HCT116 (cell line): Measurements from ENCODE around the gene FHIT. TPM values are rescaled to one million over a fixed set of nuclear protein-coding genes. Genes with fewer than 3 reads are reported as not detected.

Experiments used
- ATAC-seq: fragments of 200-7000 bp; cut with Tn5 transposase; 2 replicates; pipeline ENCODE4 v1.9.1; 2020; ENCODE audit warnings: mild to moderate bottlenecking, moderate library complexity
- BruUV-seq: library from RNA; stranded (reverse); fragments of 400-500 nt; replicated peaks from 2 replicates; lab custom pipeline; 2021; lab: Mats Ljungman, UMichigan
- CTCF ChIA-PET: fragments of 300-600 bp; sonication (Branson Sonifier 250); formaldehyde crosslinking; loops from one replicate; lab custom pipeline; 2021; ENCODE audit warnings: antibody characterized with exemption; lab: Charles Lee
- POLR2A ChIA-PET: fragments of 300-600, 350-600 bp; sonication (Branson Sonifier 250); formaldehyde crosslinking; loops from one replicate; lab custom pipeline; 2021; ENCODE audit warnings: antibody characterized with exemption; lab: Charles Lee
- RAD21 ChIA-PET, 2 experiments: fragments of 300-600 bp; sonication (Branson Sonifier 250); formaldehyde crosslinking; loops; one replicate each; lab custom pipeline; 2023; ENCODE audit warnings: low total read pairs in 2 of 2; ENCODE audit not compliant: uncharacterized antibody in 2 of 2, unreplicated experiment in 2 of 2, low non-redundant PET in 1 of 2; lab: Charles Lee
- DNase-seq: peaks from one replicate; pipeline ENCODE4 v3.0.0-alpha.2; 2010; ENCODE audit warnings: low read depth, low spot score
- H2AFZ ChIP-seq: fragments of 200-600 bp; shearing (Covaris generic), sonication (generic); 2 replicates; pipeline ENCODE4 v1.6.1; 2017; ENCODE audit warnings: low read depth, mixed run types, mixed read lengths, antibody characterized with exemption, low read length; ENCODE audit not compliant: poor library complexity, severe bottlenecking
- H3K27ac ChIP-seq: 2 replicates; pipeline ENCODE4 v1.5.1; 2012; ENCODE audit warnings: low read depth, low read length
- H3K27me3 ChIP-seq: fragments of 200-600 bp; sonication (generic); 2 replicates; pipeline ENCODE4 v1.6.1; 2016; ENCODE audit warnings: mixed run types, low read length, mixed read lengths; ENCODE audit not compliant: insufficient read depth
- H3K36me3 ChIP-seq, 2 experiments: fragments of 200-500 bp in 1 of 2; fragments of 200-600 bp in 1 of 2; sonication (Bioruptor generic) in 1 of 2; sonication (generic) in 1 of 2; 2 replicates each; pipeline versions ENCODE4 v1.5.1 to v1.6.1; 2014 to 2016; ENCODE audit warnings: low read length in 2 of 2, inconsistent platforms in 1 of 2, mixed read lengths in 1 of 2, mixed run types in 1 of 2; ENCODE audit not compliant: insufficient read depth in 2 of 2, control insufficient read depth in 1 of 2
- H3K4me1 ChIP-seq, 2 experiments: fragments of 200-600 bp in 1 of 2; sonication (generic) in 1 of 2; 2 replicates each; pipeline versions ENCODE4 v1.5.1 to v1.6.1; 2012 to 2017; ENCODE audit warnings: low read length in 2 of 2, inconsistent platforms in 1 of 2, mild to moderate bottlenecking in 1 of 2, mixed read lengths in 1 of 2, mixed run types in 1 of 2, moderate library complexity in 1 of 2; ENCODE audit not compliant: insufficient read depth in 2 of 2, control insufficient read depth in 1 of 2
- H3K4me2 ChIP-seq: fragments of 200-600 bp; sonication (generic); 2 replicates; pipeline ENCODE4 v1.6.1; 2017; ENCODE audit warnings: mixed run types, low read length, mixed read lengths
- H3K4me3 ChIP-seq, 2 experiments: fragments of 200-600 bp in 1 of 2; sonication (generic) in 1 of 2; replicated peaks in 1 of 2; 2 replicates each; pipeline ENCODE4 v1.5.1; 2011 to 2016; ENCODE audit warnings: low read length in 2 of 2, control low read depth in 1 of 2, low read depth in 1 of 2, mild to moderate bottlenecking in 1 of 2, mixed read lengths in 1 of 2, mixed run types in 1 of 2
- H3K79me2 ChIP-seq: fragments of 200-600 bp; sonication (generic); 2 replicates; pipeline ENCODE4 v1.6.1; 2017; ENCODE audit warnings: mild to moderate bottlenecking, mixed run types, low read length, moderate library complexity, mixed read lengths; ENCODE audit not compliant: insufficient read depth
- H3K9ac ChIP-seq: fragments of 200-600 bp; sonication (generic); 2 replicates; pipeline ENCODE4 v1.6.1; 2016; ENCODE audit warnings: low read length, mixed read lengths
- H3K9me2 ChIP-seq: fragments of 200-600 bp; sonication (generic), shearing (Covaris generic); 2 replicates; pipeline ENCODE4 v1.6.1; 2017; ENCODE audit warnings: mixed run types, mild to moderate bottlenecking, moderate library complexity; ENCODE audit not compliant: insufficient read depth
- H3K9me3 ChIP-seq, 2 experiments: fragments of 200-500 bp in 1 of 2; fragments of 200-600 bp in 1 of 2; sonication (Bioruptor generic) in 1 of 2; sonication (generic) in 1 of 2; 2 replicates each; pipeline ENCODE4 v1.6.1; 2014 to 2017; ENCODE audit warnings: low read length in 2 of 2, mixed read lengths in 2 of 2, inconsistent platforms in 1 of 2, low read depth in 1 of 2, mild to moderate bottlenecking in 1 of 2, mixed run types in 1 of 2, moderate library complexity in 1 of 2; ENCODE audit not compliant: control insufficient read depth in 1 of 2, insufficient read depth in 1 of 2
- H4K20me1 ChIP-seq: fragments of 200-600 bp; sonication (generic), shearing (Covaris generic); 2 replicates; pipeline ENCODE4 v1.6.1; 2017; ENCODE audit warnings: mixed run types, mild to moderate bottlenecking, moderate library complexity; ENCODE audit not compliant: insufficient read depth
- ATF3 ChIP-seq: IDR thresholded peaks from 2 replicates; pipeline ENCODE4 v1.6.1; 2012
- CEBPB ChIP-seq: IDR thresholded peaks from 2 replicates; pipeline ENCODE4 v1.6.1; 2012; ENCODE audit warnings: low read depth
- ELF1 ChIP-seq: IDR thresholded peaks from 2 replicates; pipeline ENCODE4 v1.6.1; 2012; ENCODE audit warnings: low read depth, borderline replicate concordance
- EZH2 ChIP-seq: fragments of 200-600 bp; sonication (generic); IDR thresholded peaks from 2 replicates; pipeline ENCODE4 v1.6.1; 2017; ENCODE audit warnings: antibody characterized with exemption, mixed run types
- EZH2phosphoT487 ChIP-seq: fragments of 200-600 bp; IDR thresholded peaks from 2 replicates; pipeline ENCODE4 v1.6.1; 2018; ENCODE audit warnings: antibody characterized with exemption, borderline replicate concordance
- FOSL1 ChIP-seq: IDR thresholded peaks from 2 replicates; pipeline ENCODE4 v1.6.1; 2012; ENCODE audit warnings: low read depth
- JUND ChIP-seq: IDR thresholded peaks from 2 replicates; pipeline ENCODE4 v1.6.1; 2012
- MAX ChIP-seq: IDR thresholded peaks from 2 replicates; pipeline ENCODE4 v1.6.1; 2012
- REST ChIP-seq: IDR thresholded peaks from 2 replicates; pipeline ENCODE4 v1.6.1; 2012; ENCODE audit warnings: low read depth
- SIN3A ChIP-seq: IDR thresholded peaks from 2 replicates; pipeline ENCODE4 v1.6.1; 2012; ENCODE audit warnings: low read depth
- SP1 ChIP-seq: IDR thresholded peaks from 2 replicates; pipeline ENCODE4 v1.6.1; 2012; ENCODE audit warnings: low read depth
- SRF ChIP-seq: IDR thresholded peaks from 2 replicates; pipeline ENCODE4 v1.6.1; 2012; ENCODE audit warnings: low read depth
- ZFX ChIP-seq: fragments of 450-650 bp; IDR thresholded peaks from 2 replicates; pipeline ENCODE4 v1.6.1; 2017
- ZNF274 ChIP-seq: fragments of 200-500 bp; sonication (Bioruptor generic); IDR thresholded peaks from 2 replicates; pipeline ENCODE4 v1.6.1; 2014; ENCODE audit warnings: mild to moderate bottlenecking, low read depth, low read length, inconsistent platforms
- intact Hi-C: fragments of 100-400 bp; cut with micrococcal nuclease; formaldehyde crosslinking; loops from 2 replicates; pipeline ENCODE4 v1.10.0; 2022
- total RNA-seq: library from RNA; stranded (reverse); gene quantifications from one replicate; pipeline ENCODE4 v1.2.1, GENCODE V29; 2021; ENCODE audit not compliant: unreplicated experiment
- TF ChIP-seq, protein P1 (sequence below), 3 experiments: fragments of 200-600 bp in 1 of 3; sonication (generic) in 1 of 3; IDR thresholded peaks in 2 of 3; conservative IDR thresholded peaks in 1 of 3; 2 replicates each; pipeline ENCODE4 v1.5.1; 2012 to 2017; ENCODE audit warnings: low read depth in 2 of 3, low read length in 2 of 3, antibody characterized with exemption in 1 of 3, borderline replicate concordance in 1 of 3, control low read depth in 1 of 3, mild to moderate bottlenecking in 1 of 3, mixed read lengths in 1 of 3, mixed run types in 1 of 3, moderate library complexity in 1 of 3; ENCODE audit not compliant: insufficient read depth in 1 of 3
- TF ChIP-seq, protein P2 (sequence below): IDR thresholded peaks from 2 replicates; pipeline ENCODE4 v1.6.1; 2011; ENCODE audit warnings: mild to moderate bottlenecking, low read length, moderate library complexity; ENCODE audit not compliant: insufficient replicate concordance; ENCODE audit errors: extremely low read depth

The FHIT gene
- total RNA-seq, 1 experiment from 2014 or later = 20.1 TPM

DNA sequence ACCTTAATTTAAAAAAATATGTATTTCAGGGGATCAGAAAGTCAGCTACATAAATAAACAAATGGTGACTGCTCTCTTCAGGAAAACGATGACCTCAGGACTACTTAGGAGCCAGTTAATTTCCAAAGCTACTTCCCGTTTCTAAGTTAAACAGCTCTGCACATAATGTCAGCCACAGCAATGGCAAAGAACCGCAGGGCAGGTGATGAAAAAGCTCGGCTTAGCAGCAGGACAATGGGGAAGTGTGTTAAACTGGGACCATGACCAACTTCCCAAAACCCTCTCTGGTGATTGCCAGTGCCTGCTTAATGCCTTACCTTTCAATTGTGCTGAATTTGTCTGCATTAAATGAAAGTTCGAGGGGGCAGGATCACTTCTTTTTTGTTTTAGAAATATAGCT, 258.9 kb downstream of the FHIT start:
- intact Hi-C loops = no loop called here
- no peak overlapping the region for H3K4me2 ChIP-seq
- H3K9me2 ChIP-seq = no peaks in the 10 kb centered on the region
- POLR2A ChIA-PET = no interaction called here
- no peaks in the 10 kb centered on the region for H3K27me3 ChIP-seq
- RAD21 ChIA-PET = no interaction called here
- no TSS peak for BruUV-seq
- H3K9ac ChIP-seq = no peak overlapping the region
- DNase-seq = no peak
- H3K9me3 ChIP-seq = no peaks in the 10 kb centered on the region
- no peaks in the 10 kb centered on the region for H3K36me3 ChIP-seq
- CTCF ChIA-PET = interaction anchor here (0.5 kb wide), 1 partner anchor 302 kb away, joined by 3 read pairs; no protein-coding TSS in a partner anchor
- no peak for ATAC-seq
- H3K4me1 ChIP-seq = no peaks in the 10 kb centered on the region
- no peak overlapping the region for H3K4me3 ChIP-seq
- H3K79me2 ChIP-seq = no peaks in the 10 kb centered on the region
- no peaks in the 10 kb centered on the region for H4K20me1 ChIP-seq
- no peak for TF ChIP-seq ATF3
- TF ChIP-seq CEBPB = no peak
- no peak for TF ChIP-seq ZNF274
- TF ChIP-seq, protein P1, sequence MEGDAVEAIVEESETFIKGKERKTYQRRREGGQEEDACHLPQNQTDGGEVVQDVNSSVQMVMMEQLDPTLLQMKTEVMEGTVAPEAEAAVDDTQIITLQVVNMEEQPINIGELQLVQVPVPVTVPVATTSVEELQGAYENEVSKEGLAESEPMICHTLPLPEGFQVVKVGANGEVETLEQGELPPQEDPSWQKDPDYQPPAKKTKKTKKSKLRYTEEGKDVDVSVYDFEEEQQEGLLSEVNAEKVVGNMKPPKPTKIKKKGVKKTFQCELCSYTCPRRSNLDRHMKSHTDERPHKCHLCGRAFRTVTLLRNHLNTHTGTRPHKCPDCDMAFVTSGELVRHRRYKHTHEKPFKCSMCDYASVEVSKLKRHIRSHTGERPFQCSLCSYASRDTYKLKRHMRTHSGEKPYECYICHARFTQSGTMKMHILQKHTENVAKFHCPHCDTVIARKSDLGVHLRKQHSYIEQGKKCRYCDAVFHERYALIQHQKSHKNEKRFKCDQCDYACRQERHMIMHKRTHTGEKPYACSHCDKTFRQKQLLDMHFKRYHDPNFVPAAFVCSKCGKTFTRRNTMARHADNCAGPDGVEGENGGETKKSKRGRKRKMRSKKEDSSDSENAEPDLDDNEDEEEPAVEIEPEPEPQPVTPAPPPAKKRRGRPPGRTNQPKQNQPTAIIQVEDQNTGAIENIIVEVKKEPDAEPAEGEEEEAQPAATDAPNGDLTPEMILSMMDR (IDR thresholded peaks at IDR 0.05 in 2 of 3, conservative IDR thresholded peaks at IDR 0.05 in 1 of 3; ENCODE audit: borderline replicate concordance in 1 of 3, insufficient read depth in 1 of 3, low read depth in 2 of 3, low read length in 2 of 3) = no peak
- TF ChIP-seq EZH2 = no peak
- TF ChIP-seq JUND = no peak
- no peak for TF ChIP-seq MAX
- no peak for TF ChIP-seq FOSL1
- no peak for TF ChIP-seq SP1
- TF ChIP-seq SIN3A = no peak
- TF ChIP-seq ELF1 = no peak
- TF ChIP-seq, protein P2, sequence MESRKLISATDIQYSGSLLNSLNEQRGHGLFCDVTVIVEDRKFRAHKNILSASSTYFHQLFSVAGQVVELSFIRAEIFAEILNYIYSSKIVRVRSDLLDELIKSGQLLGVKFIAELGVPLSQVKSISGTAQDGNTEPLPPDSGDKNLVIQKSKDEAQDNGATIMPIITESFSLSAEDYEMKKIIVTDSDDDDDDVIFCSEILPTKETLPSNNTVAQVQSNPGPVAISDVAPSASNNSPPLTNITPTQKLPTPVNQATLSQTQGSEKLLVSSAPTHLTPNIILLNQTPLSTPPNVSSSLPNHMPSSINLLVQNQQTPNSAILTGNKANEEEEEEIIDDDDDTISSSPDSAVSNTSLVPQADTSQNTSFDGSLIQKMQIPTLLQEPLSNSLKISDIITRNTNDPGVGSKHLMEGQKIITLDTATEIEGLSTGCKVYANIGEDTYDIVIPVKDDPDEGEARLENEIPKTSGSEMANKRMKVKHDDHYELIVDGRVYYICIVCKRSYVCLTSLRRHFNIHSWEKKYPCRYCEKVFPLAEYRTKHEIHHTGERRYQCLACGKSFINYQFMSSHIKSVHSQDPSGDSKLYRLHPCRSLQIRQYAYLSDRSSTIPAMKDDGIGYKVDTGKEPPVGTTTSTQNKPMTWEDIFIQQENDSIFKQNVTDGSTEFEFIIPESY = no peak
- TF ChIP-seq REST = no peak
- TF ChIP-seq EZH2phosphoT487 = no peak
- no peak for TF ChIP-seq ZFX
- TF ChIP-seq SRF = no peak
- TF ChIP-seq, all 23 proteins: peak for 0
- H2AFZ ChIP-seq = no peak overlapping the region
- H3K27ac ChIP-seq = no peak overlapping the region
